HepG2 (cell line): ENCODE results near the gene TWNK. TPM values are rescaled to one million over a fixed set of nuclear protein-coding genes. Genes with fewer than 3 reads are reported as not detected.

Experiments used
- CENPBD1 ChIP-seq: sonication (generic); formaldehyde crosslinking; IDR thresholded peaks from 2 replicates; pipeline ENCODE4 v1.8.0; 2022; ENCODE audit warnings: missing genetic modification reagents, low read depth, mild to moderate bottlenecking, borderline replicate concordance
- CERS6 ChIP-seq: sonication (generic); formaldehyde crosslinking; IDR thresholded peaks from 2 replicates; pipeline ENCODE4 v1.5.0; 2020; ENCODE audit warnings: missing genetic modification reagents
- E2F1 ChIP-seq: sonication (generic); formaldehyde crosslinking; IDR thresholded peaks from 2 replicates; pipeline ENCODE4 v1.5.0; 2020; ENCODE audit warnings: missing genetic modification reagents
- GATA4 ChIP-seq: sonication (generic); IDR thresholded peaks from 2 replicates; pipeline ENCODE4 v1.6.1; 2016; ENCODE audit warnings: antibody characterized with exemption, low read depth, borderline replicate concordance
- KLF16 ChIP-seq, 2 experiments: sonication (generic) in 1 of 2; formaldehyde crosslinking in 1 of 2; IDR thresholded peaks; 2 replicates each; pipeline versions ENCODE4 v1.6.1 to v1.8.0; 2016 to 2023; ENCODE audit warnings: missing genetic modification reagents in 2 of 2, missing compliant biosample characterization in 1 of 2
- PHB2 ChIP-seq: fragments of 450-650 bp; IDR thresholded peaks from 2 replicates; pipeline ENCODE4 v1.6.1; 2018; ENCODE audit not compliant: partially characterized antibody
- TBX3 ChIP-seq: fragments of 450-650 bp; IDR thresholded peaks from 2 replicates; pipeline ENCODE4 v1.6.1; 2017; ENCODE audit warnings: antibody characterized with exemption, mild to moderate bottlenecking, inconsistent platforms, borderline replicate concordance
- TOPORS ChIP-seq: sonication (generic); formaldehyde crosslinking; IDR thresholded peaks from 2 replicates; pipeline ENCODE4 v1.8.0; 2023; ENCODE audit warnings: mild to moderate bottlenecking, missing genetic modification reagents
- ZBTB40 ChIP-seq, 2 experiments: fragments of 450-650 bp in 1 of 2; sonication (generic) in 1 of 2; formaldehyde crosslinking in 1 of 2; IDR thresholded peaks; 2 replicates each; pipeline versions ENCODE4 v1.6.1 to v1.8.0; 2016 to 2022; ENCODE audit warnings: antibody characterized with exemption in 1 of 2, mild to moderate bottlenecking in 1 of 2, missing genetic modification reagents in 1 of 2
- ZNF264 ChIP-seq: sonication (generic); formaldehyde crosslinking; IDR thresholded peaks from 2 replicates; pipeline ENCODE4 v1.4.0; 2020; ENCODE audit warnings: missing genetic modification reagents
- ZNF704 ChIP-seq: sonication (generic); formaldehyde crosslinking; IDR thresholded peaks from 2 replicates; pipeline ENCODE4 v1.8.1; 2023; ENCODE audit warnings: mild to moderate bottlenecking, inconsistent platforms, moderate library complexity, missing genetic modification reagents, borderline replicate concordance
- polyA plus RNA-seq, 8 experiments: library from polyadenylated mRNA; depleted of rRNA in 3 of 8; stranded (reverse) in 7 of 8; unstranded in 1 of 8; fragments of >200 nt; fragmentation: Illumina TruSeq in 4 of 8; extraction: Trizol in 4 of 8; gene quantifications; 2 replicates each; pipeline versions ENCODE4 v1.2.1 to v1.2.3, GENCODE V29; 2011 to 2016; ENCODE audit warnings: low read depth in 4 of 8, missing spikeins in 1 of 8, mixed read lengths in 1 of 8; ENCODE audit not compliant: insufficient read depth in 1 of 8
- total RNA-seq, 5 experiments: library from RNA; depleted of rRNA; stranded (reverse); fragments of >200 nt; fragmentation: Illumina TruSeq; extraction: Trizol; gene quantifications; 2 replicates each; pipeline ENCODE4 v1.2.3, GENCODE V29; 2016; ENCODE audit warnings: low read depth in 1 of 5

Gene TWNK
- total and polyA plus RNA-seq, 2 of the 13 experiments (the other 11 are each of a cell fraction or from before 2014, with no cell fraction given) = 10.7 to 16.5 TPM

GRCh38 chr10:101018600-101019439, 31.5 kb downstream of the TWNK start (continued):
- TF ChIP-seq ZNF704 (CRISPR knock-in tag) (no peak), CENPBD1 (CRISPR knock-in tag) (no peak), E2F1 (no peak), TBX3 (no peak), TOPORS (0 out of 2 replicates have a peak, but pooled peaks have one; percentile 36), ZBTB40 (IDR thresholded peaks at IDR 0.05) (no peak), ZBTB40 (CRISPR knock-in tag; IDR thresholded peaks at IDR 0.05) (peak; percentile 46), ZNF264 (CRISPR knock-in tag) (no peak), GATA4 (no peak), CERS6 (no peak), KLF16 (CRISPR knock-in tag; IDR thresholded peaks at IDR 0.05) (peak in 1 of 2 experiments; percentile 72; a peak in 1 of 4 replicates), PHB2 (no peak)
